ENCODE data around the gene RBM10.

The RBM10 gene

DNA sequence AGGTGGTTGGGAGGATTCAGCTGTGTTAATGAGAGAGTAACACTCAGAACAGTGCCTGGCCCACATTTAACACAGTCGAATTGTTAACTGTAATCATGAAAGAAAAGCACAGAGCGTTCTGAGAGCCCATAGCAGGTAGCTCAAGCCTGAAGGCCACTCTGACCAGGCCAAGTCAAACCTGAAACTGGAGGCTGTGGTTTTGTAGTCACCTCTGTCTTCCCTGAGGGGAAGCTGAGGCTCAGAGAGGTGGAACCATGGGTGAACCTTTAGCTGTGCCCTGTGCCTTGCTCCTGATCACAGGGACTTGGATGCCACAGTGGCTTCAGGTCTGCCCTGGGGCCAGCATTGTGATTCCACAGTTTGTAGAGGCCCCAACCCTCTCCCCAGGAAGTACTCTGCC is 32.1 kb downstream of the RBM10 start:
- no peak for DNase-seq (ENCODE audit: low read depth)

DNA sequence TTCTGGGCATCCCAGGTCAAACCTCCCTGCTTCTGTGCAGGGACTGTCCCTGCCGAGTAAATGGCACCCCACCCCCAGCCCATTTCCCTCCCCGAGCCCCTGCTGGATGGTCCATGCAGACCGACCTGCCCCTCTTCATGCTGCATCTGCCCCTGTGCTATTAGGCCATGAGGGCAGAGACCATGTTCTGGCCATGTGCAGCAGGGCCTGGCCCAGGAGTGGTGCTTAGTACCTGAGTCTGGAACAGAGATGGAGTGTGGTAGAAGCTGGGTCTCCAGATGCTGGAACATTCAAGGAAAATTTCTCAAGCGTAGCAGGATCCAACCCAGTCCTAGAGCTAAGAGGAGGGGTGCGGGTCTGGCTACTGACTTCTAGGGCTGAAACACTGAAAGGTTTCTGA is 33.3 kb downstream of the RBM10 start:
- no peak for DNase-seq (ENCODE audit: low read depth)

DNA sequence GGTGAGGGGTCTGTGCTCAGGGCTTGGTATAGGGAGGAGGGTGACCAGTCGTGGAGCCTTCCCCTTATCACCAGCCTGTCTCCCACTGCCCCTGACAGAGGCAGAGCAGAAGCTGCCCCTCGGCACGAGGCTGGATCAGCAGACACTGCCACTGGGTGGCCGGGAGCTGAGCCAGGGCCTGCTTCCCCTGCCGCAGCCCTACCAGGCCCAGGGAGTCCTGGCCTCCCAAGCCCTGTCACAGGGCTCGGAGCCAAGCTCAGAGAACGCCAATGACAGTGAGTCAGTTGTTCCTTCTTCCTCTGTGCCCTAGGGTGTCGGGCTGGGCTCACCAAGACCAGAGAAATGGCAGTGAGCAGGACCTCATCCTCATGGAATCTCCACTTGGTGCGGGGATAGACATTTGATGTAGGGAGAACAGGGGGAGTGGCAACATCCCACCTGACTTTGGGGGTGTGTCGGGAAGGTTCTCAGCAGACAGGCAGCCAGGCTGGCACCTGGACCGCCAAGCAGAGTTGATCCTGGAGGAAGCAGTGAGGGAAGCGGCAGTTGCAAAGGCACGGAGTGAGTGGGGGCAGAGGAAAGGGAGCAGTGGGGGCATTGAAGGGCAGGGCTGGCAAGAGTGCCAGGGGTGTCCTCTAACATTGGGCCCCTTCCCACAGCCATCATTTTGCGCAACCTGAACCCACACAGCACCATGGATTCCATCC is 34.4 kb downstream of the RBM10 start:
- DNase-seq (ENCODE audit: low read depth), result no peak

DNA sequence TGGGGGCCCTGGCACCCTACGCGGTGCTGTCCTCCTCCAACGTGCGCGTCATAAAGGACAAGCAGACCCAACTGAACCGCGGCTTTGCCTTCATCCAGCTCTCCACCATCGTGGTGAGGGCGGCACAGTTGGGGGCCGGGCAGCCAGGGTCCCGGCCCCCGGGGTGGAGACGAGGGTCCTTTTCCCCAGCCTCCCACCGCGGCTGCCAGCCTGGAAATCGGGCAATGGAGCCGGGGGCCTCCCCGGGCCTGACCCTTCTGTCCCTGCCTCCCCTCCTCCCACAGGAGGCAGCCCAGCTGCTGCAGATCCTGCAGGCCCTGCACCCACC is 34.9 kb downstream of the RBM10 start:
- DNase-seq (ENCODE audit: low read depth), result no peak

DNA sequence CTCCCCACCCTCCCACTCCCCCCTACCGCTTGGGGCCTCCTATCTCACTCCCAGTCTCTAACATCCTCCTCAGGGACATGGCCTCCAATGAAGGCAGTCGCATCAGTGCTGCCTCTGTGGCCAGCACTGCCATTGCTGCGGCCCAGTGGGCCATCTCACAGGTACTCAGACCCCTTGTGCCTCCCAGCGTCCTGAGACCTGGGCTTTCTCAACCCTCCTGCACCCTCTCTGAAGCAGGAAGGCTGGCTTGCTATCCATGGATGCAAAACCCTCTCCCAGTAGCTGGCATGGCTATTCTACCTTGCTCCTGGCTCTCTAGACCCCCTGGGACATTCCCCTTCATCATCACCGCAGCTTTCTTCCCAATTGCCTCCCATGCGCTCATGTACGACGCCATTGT is 35.3 kb downstream of the RBM10 start:
- no peak for DNase-seq (ENCODE audit: low read depth)

DNA sequence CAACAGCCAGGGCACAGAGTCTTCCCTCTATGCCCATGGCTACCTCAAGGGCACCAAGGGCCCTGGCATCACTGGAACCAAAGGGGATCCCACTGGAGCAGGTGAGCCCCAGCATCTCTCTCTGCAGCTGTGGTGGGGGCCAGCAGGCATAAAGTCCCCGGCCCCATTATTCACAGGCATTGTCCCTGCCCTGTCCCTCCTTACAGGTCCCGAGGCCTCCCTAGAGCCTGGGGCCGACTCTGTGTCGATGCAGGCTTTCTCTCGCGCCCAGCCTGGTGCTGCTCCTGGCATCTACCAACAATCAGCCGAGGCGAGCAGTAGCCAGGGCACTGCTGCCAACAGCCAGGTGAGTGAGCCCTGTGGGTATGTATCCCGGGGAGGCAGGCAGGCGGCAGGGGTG is 36.3 kb downstream of the RBM10 start:
- no peak for DNase-seq (ENCODE audit: low read depth)

DNA sequence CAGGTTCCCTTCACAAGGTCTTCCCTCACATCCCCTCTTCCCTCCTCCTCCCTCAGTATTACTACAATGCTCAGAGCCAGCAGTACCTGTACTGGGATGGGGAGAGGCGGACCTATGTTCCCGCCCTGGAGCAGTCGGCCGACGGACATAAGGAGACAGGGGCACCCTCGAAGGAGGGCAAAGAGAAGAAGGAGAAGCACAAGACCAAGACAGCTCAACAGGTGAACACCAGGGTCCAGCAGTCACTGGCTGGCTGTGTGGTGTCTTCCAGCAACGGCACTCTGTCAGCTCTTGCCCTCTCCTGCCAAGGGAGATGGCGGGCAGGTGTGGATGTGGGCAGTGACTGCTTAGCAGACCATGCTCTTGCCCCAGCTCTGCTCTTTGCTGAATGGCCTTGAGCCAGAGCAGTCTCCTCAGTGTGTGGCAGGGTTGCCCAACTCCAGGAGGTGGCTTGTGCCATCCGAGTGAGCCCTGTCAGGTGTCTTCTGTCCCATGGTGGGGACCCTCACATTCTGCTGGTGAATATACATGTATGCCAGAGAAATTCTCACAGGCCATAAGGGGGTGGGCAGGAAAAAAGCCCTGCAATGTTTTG is 37.2 kb downstream of the RBM10 start:
- DNase-seq (ENCODE audit: low read depth), result no peak

DNA sequence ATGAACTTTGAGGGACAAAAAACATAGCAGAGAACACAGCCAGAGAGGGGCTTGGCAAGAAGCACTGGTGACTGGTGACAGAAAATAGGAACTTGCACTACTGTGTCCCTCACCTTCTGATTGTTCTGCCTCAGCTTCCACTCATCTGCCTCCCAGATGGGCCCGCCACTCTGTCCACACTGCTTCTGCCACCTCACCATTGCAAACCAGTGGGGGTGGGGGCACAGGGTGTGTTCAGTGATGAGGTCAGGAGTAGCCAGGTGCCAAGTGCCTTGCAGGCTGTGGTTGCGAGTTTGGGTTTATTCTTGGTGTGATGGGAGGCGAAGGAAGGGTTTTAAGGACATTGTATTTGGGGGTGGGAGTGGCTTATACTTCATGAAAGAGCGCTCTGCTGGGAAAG is 39.5 kb downstream of the RBM10 start:
- DNase-seq (ENCODE audit: low read depth), result no peak

DNA sequence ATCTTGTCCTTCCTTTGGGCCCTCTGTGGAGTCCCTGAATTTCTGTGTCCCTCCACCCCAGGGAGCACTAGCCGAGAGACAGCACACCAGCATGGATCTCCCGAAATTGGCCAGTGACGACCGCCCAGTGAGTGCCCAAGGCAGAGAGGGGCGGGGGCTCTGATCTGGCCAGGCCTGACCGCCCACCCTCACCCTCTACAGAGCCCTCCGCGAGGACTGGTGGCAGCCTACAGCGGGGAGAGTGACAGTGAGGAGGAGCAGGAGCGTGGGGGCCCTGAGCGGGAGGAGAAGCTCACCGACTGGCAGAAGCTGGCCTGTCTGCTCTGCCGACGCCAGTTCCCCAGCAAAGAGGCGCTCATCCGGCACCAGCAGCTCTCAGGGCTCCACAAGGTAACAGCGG is 40.2 kb downstream of the RBM10 start:
- DNase-seq (ENCODE audit: low read depth), result no peak

DNA sequence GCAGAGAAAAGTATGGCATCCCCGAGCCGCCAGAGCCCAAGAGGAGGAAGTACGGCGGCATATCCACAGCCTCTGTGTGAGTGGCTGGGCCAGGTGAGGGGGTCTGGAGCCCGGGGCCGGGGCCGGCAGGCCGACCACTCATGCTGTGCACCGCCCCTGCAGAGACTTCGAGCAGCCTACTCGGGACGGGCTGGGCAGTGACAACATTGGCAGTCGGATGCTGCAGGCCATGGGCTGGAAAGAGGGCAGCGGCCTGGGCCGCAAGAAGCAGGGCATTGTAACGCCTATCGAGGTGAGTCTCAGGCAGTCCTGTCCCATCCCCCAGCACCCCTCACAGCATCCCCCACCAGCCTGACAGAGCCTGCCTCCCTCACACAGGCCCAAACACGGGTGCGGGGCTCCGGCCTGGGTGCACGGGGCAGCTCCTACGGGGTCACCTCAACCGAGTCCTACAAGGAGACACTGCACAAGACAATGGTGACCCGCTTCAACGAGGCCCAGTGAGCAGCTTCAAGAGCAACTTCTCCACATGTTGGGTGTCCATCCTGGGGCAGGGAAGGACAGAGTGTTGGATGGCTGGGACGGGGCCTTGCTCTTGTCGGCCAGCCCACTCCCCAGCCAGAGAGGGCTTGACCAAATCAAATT is 41.2 kb downstream of the RBM10 start:
- DNase-seq (ENCODE audit: low read depth), result no peak

DNA sequence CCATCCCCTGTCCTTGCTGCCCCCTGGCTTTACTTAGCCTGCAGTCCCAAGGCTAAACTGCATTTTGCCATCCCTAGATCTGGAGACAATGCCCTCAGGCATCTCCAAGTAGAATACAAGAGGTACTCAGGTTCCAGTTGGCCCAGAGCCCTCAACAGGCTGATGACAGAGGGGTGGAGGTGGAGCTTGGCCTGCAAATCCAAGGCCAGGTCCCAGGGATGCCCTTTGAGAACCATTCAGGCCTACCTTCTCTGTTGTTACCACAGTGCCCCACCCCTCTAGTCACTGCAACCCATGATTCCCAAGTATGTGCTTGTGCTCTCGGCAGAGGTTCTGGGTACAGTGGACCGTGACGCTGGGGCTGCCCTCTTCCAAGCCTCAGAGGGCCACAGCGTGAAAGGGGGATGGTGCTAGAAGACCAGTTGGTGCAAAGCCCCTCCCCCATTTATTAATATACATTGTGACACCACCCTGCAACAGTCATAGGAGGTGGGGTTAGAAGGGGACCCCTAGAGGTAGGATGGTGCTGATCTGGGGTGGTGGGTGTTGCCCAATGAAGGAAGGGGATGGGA is 42.2 kb downstream of the RBM10 start:
- DNase-seq (ENCODE audit: low read depth), result no peak

DNA sequence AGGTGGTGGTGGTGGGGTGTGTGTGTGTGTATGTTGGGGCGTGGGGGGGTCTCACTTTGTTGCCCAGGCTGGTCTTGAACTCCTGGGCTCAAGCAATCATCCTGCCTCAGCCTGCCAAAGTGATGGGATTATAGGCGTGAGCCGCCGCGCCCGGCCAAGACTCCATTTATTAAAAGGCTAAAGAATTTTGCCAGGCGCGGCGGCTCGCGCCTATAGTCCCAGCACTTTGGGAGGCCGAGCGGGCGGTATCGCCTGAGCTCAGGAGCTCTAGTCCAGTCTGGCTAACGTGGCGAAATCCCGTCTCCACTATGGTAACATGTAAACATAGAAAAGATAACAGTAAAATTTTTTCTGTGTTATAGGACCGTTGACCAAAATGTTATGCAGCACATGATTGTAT is 44.9 kb downstream of the RBM10 start:
- no peak for DNase-seq (ENCODE audit: low read depth)

DNA sequence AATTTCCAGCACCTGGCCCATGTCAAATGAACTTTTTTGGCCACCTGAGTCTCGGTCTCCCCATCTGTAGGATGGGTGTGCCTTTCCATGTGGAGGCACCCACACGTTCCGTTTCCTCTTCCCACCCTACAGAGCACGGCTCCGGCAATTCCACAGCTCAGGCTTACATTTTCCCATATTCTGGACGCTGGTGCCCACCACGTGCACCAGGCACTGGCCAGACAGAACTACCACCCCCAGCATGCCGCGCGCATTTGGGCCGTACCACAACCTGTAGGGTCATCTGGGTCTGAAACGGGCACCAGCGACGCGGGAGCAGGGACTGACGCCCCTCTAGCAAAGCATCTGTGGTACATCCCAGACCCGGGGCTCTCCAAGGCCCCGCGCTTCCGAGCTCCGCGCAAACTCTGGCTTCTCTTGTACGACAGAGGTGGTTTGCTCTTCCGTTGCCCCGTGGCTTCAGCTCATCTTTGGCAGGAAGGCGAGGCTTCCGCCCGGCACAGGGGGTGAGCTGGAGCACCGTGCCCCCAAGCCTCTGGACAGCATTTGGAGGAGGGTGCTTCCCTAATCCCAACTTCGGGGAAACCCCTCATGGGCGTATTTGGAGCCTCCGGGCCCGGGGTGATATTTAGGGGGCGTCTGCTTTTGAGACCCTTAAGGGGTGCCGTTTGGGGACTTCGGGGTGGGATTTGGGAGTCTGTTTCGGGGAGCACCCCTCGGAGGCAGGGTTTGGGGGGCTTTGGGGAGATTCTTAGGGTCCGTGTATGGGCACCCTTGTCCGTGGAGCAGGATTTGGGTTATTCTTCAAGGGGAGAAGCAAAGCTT is 45.6 kb downstream of the RBM10 start:
- peak; percentile 67 for DNase-seq (ENCODE audit: low read depth)

DNA sequence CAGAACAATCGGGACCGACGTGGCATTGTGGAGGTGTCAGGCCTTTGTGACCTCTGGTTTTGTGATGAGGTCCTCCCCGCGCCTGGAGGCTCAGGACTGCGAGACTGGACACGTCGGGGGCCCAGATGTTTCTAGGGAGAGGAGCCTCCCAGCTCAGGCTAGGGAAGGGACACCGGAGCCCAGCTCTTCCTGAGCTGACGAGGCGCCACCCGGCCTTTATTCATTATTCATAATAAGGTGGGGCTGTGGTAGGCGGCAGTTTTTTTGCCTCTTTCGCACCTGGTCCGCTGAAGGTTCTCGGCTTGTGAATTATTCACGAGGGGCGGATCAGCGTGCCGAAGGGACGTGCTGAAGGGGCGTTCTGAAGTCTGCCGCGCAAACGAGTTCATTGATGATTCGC is 46.3 kb downstream of the RBM10 start:
- DNase-seq (ENCODE audit: low read depth), result no peak

DNA sequence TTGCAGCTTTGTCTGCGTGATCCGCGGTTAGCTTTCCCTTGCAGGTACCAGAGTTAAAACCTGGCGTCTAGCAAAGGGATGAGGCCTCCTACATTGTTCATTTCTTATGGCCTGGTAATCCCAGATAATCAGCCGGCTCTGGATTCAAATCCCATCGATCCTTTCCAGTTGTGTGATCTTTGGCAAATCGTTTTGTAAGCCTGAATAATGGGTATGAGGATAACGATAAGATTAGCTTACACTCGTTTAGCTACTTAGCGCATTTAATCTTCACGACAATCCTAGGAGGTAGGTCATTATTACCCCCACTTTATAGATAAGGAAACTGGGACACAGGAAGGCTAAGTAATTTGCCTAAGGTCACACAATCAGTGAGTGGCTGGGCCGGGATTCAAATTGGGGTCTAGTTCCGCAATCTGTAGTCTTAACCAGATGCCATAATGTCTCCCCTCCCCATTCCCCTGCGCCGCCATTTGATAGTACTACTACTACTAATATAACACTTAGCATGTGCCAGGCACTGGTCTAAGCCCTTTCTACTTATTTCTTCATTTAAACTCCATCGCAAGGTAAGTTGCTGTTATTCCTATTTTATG is 46.9 kb downstream of the RBM10 start:
- DNase-seq (ENCODE audit: low read depth), result no peak

DNA sequence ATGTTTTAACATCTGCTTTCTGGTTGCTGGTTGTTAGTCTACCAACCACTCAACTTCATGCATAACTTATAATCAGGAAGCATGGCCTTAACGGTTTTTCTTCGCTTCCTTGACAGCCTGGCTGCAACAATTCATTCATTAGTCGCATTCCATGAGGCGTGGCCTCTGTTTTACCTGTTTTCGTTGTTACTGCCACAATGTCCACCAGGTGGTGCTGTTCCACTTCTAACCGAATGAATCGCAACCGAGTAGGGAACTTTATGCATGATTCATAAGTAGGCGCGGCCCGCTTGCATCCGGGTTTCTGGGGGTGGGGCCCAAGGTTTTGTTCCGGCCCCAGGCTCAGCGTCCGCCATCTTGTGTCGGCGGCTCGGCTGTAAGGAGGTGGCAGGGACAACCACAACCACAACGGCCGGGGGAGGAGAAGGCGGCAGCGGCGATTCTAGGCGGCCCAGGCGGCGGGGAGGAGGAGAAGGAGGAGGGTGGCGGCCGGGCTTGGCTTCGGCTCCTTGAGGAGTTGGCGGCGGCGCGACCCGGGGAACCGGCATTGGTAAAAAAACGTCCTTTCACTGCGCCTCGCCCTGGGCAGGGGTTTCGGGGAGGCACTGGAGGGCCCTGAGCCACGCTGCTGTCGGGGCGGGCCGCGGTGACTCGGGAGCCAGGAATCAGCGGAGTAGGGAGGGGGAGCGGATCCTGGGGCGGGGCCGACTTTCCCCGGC is 48.6 kb downstream of the RBM10 start, which contains the start of gene UBA1:
Gene UBA1, plus strand, starts transcription at position 355 of the 719 bp plus-strand sequence. CDS start 4,974 bp downstream, outside the sequence.
- DNase-seq (ENCODE audit: low read depth), result peak; percentile 68

DNA sequence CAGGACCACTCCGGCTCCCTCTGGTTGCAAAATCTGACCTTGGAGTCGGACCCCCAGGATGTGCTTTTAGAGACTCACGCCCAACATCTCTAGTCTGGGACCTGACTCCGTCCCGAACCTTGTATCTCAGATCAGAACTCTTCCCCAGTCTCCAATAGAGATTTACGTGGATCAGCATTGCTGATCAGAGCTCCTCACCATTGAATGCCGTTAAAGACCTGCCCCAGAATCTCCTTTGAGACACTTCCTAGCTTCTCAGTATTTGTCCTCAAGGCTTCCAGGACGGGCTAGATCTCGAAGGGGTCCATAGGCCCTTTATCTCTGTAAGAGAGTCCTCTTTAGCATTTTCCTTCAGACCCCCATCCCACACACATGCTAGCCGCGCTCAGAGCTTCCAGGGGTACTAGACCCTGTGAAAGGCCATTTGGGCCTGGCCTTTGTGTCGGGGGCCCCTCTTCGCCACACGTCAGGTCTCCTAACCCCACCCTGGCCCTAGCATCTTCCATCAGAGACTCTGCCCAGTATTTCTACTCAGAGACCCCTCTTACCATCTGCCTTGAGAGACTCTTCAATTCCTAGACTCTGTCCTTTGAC is 49.3 kb downstream of the RBM10 start:
- no peak for DNase-seq (ENCODE audit: low read depth)

DNA sequence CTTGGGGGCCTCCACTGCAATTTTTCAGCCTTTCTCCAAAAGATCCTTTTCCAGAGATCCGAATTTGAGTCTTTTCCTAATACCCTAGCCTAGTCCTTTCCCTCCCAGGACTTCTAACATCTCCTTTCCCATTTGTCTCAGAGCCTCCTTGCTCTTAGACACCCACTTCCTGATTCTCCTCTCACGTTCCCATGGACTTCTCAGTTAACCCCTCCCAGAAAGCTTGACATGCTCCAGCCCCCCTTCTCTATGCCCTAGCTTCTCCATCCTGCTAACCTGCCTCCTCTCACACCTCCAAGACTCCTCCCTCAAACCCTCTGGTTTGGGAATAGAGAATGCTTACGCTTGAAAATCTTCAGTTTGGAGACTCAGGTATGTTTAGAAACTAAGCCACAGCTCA is 51.1 kb downstream of the RBM10 start:
- no peak for DNase-seq (ENCODE audit: low read depth)

DNA sequence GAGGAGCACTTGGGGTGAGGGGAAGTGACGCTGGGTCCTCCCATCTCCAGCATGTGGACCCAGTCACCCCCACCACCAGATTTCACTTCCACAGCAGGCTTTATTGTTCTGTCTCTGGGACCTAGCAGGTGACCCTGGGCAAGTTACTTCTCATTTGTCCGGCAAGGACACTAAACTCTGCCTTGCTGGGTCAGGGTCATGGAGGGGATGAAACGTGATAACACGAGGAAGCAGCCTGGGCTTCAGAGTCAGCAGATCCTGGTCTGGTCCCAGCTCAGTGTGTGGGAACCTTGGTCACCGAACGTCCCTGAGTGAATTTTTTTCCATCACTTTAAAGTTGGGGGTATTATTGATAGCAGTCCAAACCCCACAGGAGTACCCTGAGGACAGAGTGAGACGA is 52.5 kb downstream of the RBM10 start:
- no peak for DNase-seq (ENCODE audit: low read depth)

DNA sequence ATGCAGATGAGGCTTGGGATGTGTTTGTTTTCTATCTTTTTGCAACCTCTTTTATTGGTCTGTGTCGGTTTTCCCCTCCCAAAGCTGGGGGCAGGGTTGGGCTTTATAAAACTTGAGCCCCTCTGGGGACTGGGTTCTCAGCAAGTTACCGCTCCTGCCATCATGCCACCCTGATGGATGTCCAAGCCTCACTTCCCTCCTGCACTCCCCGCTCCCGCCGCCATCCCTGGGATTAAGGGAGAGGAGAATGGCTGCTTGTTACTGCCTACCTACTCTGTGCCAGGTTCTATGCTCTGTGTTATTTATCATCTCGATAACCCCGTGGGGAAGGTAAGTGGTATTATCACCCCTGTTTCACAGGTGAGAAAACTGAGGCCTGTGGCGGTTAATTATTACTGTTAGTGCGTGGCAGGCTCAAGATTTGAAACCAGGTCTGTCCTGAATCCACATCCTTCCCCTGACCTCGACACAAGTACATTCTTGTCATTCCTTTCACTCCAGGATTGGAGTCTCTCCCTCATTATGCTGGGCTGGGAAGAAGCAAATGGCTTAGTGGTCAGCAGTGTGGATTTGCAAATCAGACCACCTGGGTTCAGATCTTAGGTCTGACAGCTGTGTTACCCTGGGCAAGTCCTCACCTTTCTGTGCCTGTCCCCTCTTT is 53.1 kb downstream of the RBM10 start:
- DNase-seq (ENCODE audit: low read depth), result no peak
